ENCODE data around the gene RRP36. TPM values are rescaled to one million over a fixed set of nuclear protein-coding genes. Genes with fewer than 3 reads are reported as not detected.

Gene RRP36, protein sequence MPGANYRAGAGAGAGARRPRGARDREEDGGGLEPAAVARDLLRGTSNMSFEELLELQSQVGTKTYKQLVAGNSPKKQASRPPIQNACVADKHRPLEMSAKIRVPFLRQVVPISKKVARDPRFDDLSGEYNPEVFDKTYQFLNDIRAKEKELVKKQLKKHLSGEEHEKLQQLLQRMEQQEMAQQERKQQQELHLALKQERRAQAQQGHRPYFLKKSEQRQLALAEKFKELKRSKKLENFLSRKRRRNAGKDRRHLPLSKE
- total RNA-seq (33.3 TPM), polyA plus RNA-seq (10 to 100 TPM; 61.9 to 82.2 (median 71.6) TPM)

- peaks cover 6 to 62% (median 19%) of the 10 kb centered on the region in 4 donors for H3K4me1 Mint-ChIP-seq
Measured at GRCh38 chr6:43021270-43022047, at the start of gene RRP36. TSS of gene RRP36 (plus strand) at chr6:43021623. CDS start at chr6:43021655, 32 bp downstream.

DNA sequence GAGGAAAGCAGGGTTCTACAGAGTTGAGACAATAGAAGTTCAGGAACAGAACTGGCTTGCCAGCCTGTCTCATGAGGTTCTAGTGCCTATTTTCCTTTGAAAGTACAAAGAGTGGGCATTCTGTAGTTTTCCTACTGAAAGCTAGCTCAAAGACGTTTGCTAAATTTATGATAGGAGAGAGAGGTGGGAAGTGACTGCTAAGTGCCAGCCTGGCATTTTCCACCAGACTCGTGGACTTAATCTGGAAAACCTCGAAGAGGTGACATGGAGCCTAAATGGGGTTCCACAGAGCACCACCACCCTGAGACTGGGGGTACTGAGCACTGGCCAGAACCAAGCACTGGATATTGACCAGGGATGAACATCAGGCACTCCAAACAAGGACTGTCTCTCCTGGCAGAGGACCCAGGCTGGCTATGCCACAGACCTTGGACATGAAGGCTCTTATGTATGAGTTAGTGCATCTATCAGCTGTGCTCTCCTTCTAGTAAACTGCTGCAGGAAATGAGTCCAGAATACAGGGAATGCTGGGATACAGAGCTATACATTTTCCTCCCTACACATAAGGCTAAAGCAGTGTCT, 49.6 kb upstream of the RRP36 start:
- DNase-seq (no peak), ATAC-seq (ENCODE audit: low read depth in 2 of 2) (no peak)
- Histone ChIP-seq H3K27me3 (ENCODE audit: control insufficient read depth, insufficient read depth, low read length) (no peaks in the 10 kb centered on the region), H3K27ac (ENCODE audit: insufficient read depth, low read length, poor library complexity, severe bottlenecking) (no peak overlapping the region), H3K4me1 (ENCODE audit: control insufficient read depth, insufficient read depth, low read length, poor library complexity, severe bottlenecking) (peaks cover 4% of the 10 kb centered on the region), H3K9me3 (ENCODE audit: control insufficient read depth in 2 of 2, low read length in 2 of 2) (no peaks in the 10 kb centered on the region), H3K36me3 (ENCODE audit: control insufficient read depth, insufficient read depth, low read length) (peaks cover 9% of the 10 kb centered on the region), H3K4me3 (ENCODE audit: low read depth, low read length) (no peak overlapping the region)
- H3K9me3 Mint-ChIP-seq, result no peaks in the 10 kb centered on the region
- H3K27ac Mint-ChIP-seq, result no peak overlapping the region
- no peaks in the 10 kb centered on the region for H3K27me3 Mint-ChIP-seq
- peaks cover 6% of the 10 kb centered on the region for H3K36me3 Mint-ChIP-seq
- no peak overlapping the region for H3K4me3 Mint-ChIP-seq
- H3K4me1 Mint-ChIP-seq, result peaks cover 12 to 29% (median 15%) of the 10 kb centered on the region in 4 donors

More at GRCh38 chr6:43021270-43022047, at the start of gene RRP36:
- Histone ChIP-seq H3K4me3 (ENCODE audit: low read depth, low read length) (peak within 1 kb of the TSS; percentile 99), H3K4me1 (ENCODE audit: control insufficient read depth, insufficient read depth, low read length, poor library complexity, severe bottlenecking) (peaks cover 27% of the 10 kb centered on the region), H3K9me3 (ENCODE audit: control insufficient read depth in 2 of 2, low read length in 2 of 2) (no peaks in the 10 kb centered on the region), H3K27ac (ENCODE audit: insufficient read depth, low read length, poor library complexity, severe bottlenecking) (peak within 1 kb of the TSS; percentile 74), H3K36me3 (ENCODE audit: control insufficient read depth, insufficient read depth, low read length) (peaks cover 47% of the 10 kb centered on the region), H3K27me3 (ENCODE audit: control insufficient read depth, insufficient read depth, low read length) (no peaks in the 10 kb centered on the region)
- H3K27me3 Mint-ChIP-seq, result no peaks in the 10 kb centered on the region
- H3K4me3 Mint-ChIP-seq, result peak within 1 kb of the TSS; percentile 95 to 98 (median 98)
- no peaks in the 10 kb centered on the region for H3K9me3 Mint-ChIP-seq
- peak within 1 kb of the TSS; percentile 43 to 88 (median 87) for H3K27ac Mint-ChIP-seq
- ATAC-seq (ENCODE audit: low read depth in 2 of 2) (peak; percentile 82 to 91), DNase-seq (peak; percentile 48 to 66 (median 62))
- peaks cover 27% of the 10 kb centered on the region for H3K36me3 Mint-ChIP-seq

DNA sequence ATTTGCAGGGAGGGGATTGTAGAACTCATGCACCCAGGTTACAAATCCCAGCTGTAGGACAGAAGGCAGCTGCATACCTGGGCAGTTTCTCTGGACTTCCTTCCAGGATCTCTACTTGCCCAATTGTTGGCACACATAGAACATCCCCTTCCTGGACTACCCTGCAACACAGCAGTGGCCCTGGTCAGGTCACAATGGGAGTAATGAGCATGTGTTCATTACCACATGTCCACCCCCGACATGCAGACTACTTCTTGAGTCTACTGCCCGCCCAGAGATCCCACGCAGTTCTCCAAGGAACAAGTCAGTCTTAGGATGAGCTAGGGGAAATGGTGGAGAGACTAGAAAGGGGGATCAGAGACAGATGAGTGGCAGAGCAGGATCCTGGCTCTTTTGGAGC, 47.5 kb upstream of the RRP36 start:
- Mint-ChIP-seq H3K36me3 (peaks cover 8% of the 10 kb centered on the region), H3K4me3 (peak overlapping the region in 1 of 4 donors; percentile 61), H3K9me3 (no peaks in the 10 kb centered on the region), H3K4me1 (peaks cover 16 to 42% (median 22%) of the 10 kb centered on the region in 4 donors), H3K27ac (peak overlapping the region in 2 of 3 donors; percentile 86 to 88), H3K27me3 (no peaks in the 10 kb centered on the region)
- no peak for DNase-seq
- Histone ChIP-seq H3K27me3 (ENCODE audit: control insufficient read depth, insufficient read depth, low read length) (no peaks in the 10 kb centered on the region), H3K4me3 (ENCODE audit: low read depth, low read length) (no peak overlapping the region), H3K9me3 (ENCODE audit: control insufficient read depth in 2 of 2, low read length in 2 of 2) (no peaks in the 10 kb centered on the region), H3K4me1 (ENCODE audit: control insufficient read depth, insufficient read depth, low read length, poor library complexity, severe bottlenecking) (peaks cover 21% of the 10 kb centered on the region), H3K36me3 (ENCODE audit: control insufficient read depth, insufficient read depth, low read length) (peaks cover 7% of the 10 kb centered on the region), H3K27ac (ENCODE audit: insufficient read depth, low read length, poor library complexity, severe bottlenecking) (no peak overlapping the region)
- ATAC-seq (ENCODE audit: low read depth in 2 of 2), result no peak

DNA sequence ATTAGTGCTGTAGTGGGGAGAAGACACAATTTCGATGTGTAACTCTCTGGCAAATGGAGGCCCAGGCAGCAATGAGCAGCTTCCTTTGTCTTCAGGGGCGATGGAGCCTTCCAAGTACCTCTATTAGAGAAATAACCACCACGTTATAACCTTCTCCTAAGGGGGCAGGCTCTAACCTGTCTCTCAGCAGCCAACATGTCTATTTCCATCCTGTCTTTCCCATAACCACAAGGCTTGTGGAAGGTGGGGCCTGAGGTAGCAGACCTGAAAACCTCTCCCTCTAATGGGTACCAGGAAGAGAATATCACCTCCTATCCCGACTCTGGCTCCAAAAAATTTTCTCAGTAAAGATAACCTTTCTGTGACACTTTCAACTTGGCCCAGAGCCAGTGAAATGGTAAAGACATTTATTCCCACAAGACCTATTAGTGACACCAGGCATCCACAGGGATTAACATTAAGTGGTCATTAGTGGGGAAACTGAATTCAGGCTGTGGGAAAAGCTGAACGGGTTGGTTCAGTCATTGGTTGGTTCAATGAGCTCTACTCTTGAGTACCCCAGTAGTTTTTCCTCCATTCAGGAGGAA, 46.4 kb upstream of the RRP36 start:
- no peaks in the 10 kb centered on the region for H3K27me3 Mint-ChIP-seq
- Histone ChIP-seq H3K36me3 (ENCODE audit: control insufficient read depth, insufficient read depth, low read length) (peaks cover 4% of the 10 kb centered on the region), H3K4me1 (ENCODE audit: control insufficient read depth, insufficient read depth, low read length, poor library complexity, severe bottlenecking) (peaks cover 29% of the 10 kb centered on the region), H3K9me3 (ENCODE audit: control insufficient read depth in 2 of 2, low read length in 2 of 2) (no peaks in the 10 kb centered on the region), H3K27ac (ENCODE audit: insufficient read depth, low read length, poor library complexity, severe bottlenecking) (no peak overlapping the region), H3K4me3 (ENCODE audit: low read depth, low read length) (no peak overlapping the region), H3K27me3 (ENCODE audit: control insufficient read depth, insufficient read depth, low read length) (no peaks in the 10 kb centered on the region)
- peaks cover 22 to 53% (median 30%) of the 10 kb centered on the region in 4 donors for H3K4me1 Mint-ChIP-seq
- peak overlapping the region in 1 of 3 donors; percentile 46 for H3K27ac Mint-ChIP-seq
- H3K36me3 Mint-ChIP-seq, result peaks cover 8% of the 10 kb centered on the region
- H3K9me3 Mint-ChIP-seq, result no peaks in the 10 kb centered on the region
- DNase-seq, result no peak
- ATAC-seq (ENCODE audit: low read depth in 2 of 2), result no peak
- H3K4me3 Mint-ChIP-seq, result peak overlapping the region in 2 of 4 donors; percentile 5 to 32

- Mint-ChIP-seq H3K36me3 (peaks cover 8% of the 10 kb centered on the region), H3K27ac (peak overlapping the region in 2 of 3 donors; percentile 85 to 92), H3K27me3 (no peaks in the 10 kb centered on the region), H3K9me3 (no peaks in the 10 kb centered on the region), H3K4me1 (peaks cover 18 to 61% (median 32%) of the 10 kb centered on the region in 4 donors), H3K4me3 (peak overlapping the region; percentile 81 to 94 (median 90))
- H3K27ac ChIP-seq (ENCODE audit: insufficient read depth, low read length, poor library complexity, severe bottlenecking), result peak overlapping the region; percentile 96
- peak overlapping the region; percentile 68 for H3K4me3 ChIP-seq (ENCODE audit: low read depth, low read length)
- peaks cover 32% of the 10 kb centered on the region for H3K4me1 ChIP-seq (ENCODE audit: control insufficient read depth, insufficient read depth, low read length, poor library complexity, severe bottlenecking)
- DNase-seq, result peak in 1 of 3 donors; percentile 16
- H3K9me3 ChIP-seq (ENCODE audit: control insufficient read depth in 2 of 2, low read length in 2 of 2), result no peaks in the 10 kb centered on the region
- H3K27me3 ChIP-seq (ENCODE audit: control insufficient read depth, insufficient read depth, low read length), result no peaks in the 10 kb centered on the region
- no peak for ATAC-seq (ENCODE audit: low read depth in 2 of 2)
- peaks cover 4% of the 10 kb centered on the region for H3K36me3 ChIP-seq (ENCODE audit: control insufficient read depth, insufficient read depth, low read length)
Measured at GRCh38 chr6:42978487-42978838, 43.0 kb upstream of the RRP36 start.

DNA sequence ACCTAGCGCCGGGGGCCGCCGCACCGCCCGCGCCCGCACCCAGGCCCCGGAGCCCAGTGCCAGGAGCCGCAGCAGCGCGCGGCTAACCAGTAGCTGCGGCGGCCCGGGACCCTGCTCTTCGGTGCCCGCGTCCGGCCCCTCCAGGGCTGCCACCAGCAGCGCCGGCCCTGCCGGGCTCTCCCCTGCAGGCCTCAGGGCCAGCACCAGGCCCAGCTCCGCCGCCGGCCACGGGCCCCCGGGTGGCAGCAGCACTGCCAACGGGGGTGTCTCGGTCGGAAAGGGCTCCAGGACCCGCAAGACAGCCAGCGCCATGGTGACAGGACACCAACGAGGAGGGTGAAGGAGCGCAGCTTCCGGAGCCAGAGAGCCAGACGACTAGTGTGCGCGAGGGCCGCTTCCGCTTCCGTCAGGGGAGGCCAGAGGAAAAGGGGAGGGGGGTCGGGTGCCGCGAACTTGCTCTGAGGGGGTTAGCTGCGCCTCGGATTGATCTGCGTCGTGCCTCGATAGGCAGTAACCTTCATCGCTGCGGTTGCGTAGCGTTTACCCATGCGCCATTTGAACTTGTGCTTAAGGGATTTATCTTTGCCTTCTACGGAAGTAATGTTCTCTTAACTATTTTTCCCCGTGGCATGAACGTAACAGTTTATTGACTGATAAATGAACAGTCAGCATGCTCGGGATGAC, 42.4 kb upstream of the RRP36 start, which contains the start of gene PEX6:
Gene PEX6, minus strand, starts transcription at position 343 of the 684 bp plus-strand sequence. Its CDS starts 31 bp downstream, at position 312.
- H3K36me3 Mint-ChIP-seq, result peaks cover 5% of the 10 kb centered on the region
- H3K27ac Mint-ChIP-seq, result peak within 1 kb of the TSS; percentile 95 to 99 (median 97)
- H3K4me1 Mint-ChIP-seq, result peaks cover 20 to 62% (median 35%) of the 10 kb centered on the region in 4 donors
- DNase-seq (peak; percentile 90 to 98 (median 94)), ATAC-seq (ENCODE audit: low read depth in 2 of 2) (peak; percentile 94 to 96)
- Histone ChIP-seq H3K4me1 (ENCODE audit: control insufficient read depth, insufficient read depth, low read length, poor library complexity, severe bottlenecking) (peaks cover 37% of the 10 kb centered on the region), H3K9me3 (ENCODE audit: control insufficient read depth in 2 of 2, low read length in 2 of 2) (no peaks in the 10 kb centered on the region), H3K27me3 (ENCODE audit: control insufficient read depth, insufficient read depth, low read length) (no peaks in the 10 kb centered on the region), H3K36me3 (ENCODE audit: control insufficient read depth, insufficient read depth, low read length) (peaks cover 1% of the 10 kb centered on the region), H3K4me3 (ENCODE audit: low read depth, low read length) (peak within 1 kb of the TSS; percentile 93), H3K27ac (ENCODE audit: insufficient read depth, low read length, poor library complexity, severe bottlenecking) (peak within 1 kb of the TSS; percentile 96)
- H3K4me3 Mint-ChIP-seq, result peak within 1 kb of the TSS; percentile 90 to 94 (median 92)
- H3K27me3 Mint-ChIP-seq, result no peaks in the 10 kb centered on the region
- H3K9me3 Mint-ChIP-seq, result no peaks in the 10 kb centered on the region

Data from CD4-positive, CD25-positive, alpha-beta regulatory T cell (primary cell).